Smooth muscle cell (in vitro differentiated cells): ENCODE measurements around the gene ADAMTSL1. TPM values are rescaled to one million over a fixed set of nuclear protein-coding genes. Genes with fewer than 3 reads are reported as not detected.

ENCODE experiments used
- DNase-seq: peaks from one replicate; lab custom pipeline; 2025; ENCODE audit not compliant: unreplicated experiment; lab: John Stamatoyannopoulos, UW
- H2AFZ ChIP-seq: fragments of 200-600 bp; sonication (generic); 2 replicates; pipeline ENCODE4 v1.6.0; 2016; ENCODE audit warnings: antibody characterized with exemption, low read depth, mild to moderate bottlenecking
- H3F3A ChIP-seq: fragments of 200-600 bp; sonication (generic); 2 replicates; pipeline ENCODE4 v1.6.0; 2017; ENCODE audit warnings: antibody characterized with exemption, low read depth
- H3K27ac ChIP-seq: fragments of 200-600 bp; sonication (generic); 2 replicates; pipeline ENCODE4 v1.5.1; 2016; ENCODE audit warnings: low read depth, mild to moderate bottlenecking
- H3K27me3 ChIP-seq: fragments of 200-600 bp; sonication (generic); 2 replicates; pipeline ENCODE4 v1.6.1; 2016; ENCODE audit warnings: low read depth, mild to moderate bottlenecking
- H3K36me3 ChIP-seq: fragments of 200-600 bp; sonication (generic); 2 replicates; pipeline ENCODE4 v1.5.1; 2016; ENCODE audit warnings: low read depth
- H3K4me1 ChIP-seq: fragments of 200-600 bp; sonication (generic); 2 replicates; pipeline ENCODE4 v1.5.1; 2016; ENCODE audit warnings: low read depth
- H3K4me2 ChIP-seq: fragments of 200-600 bp; sonication (generic); 2 replicates; pipeline ENCODE4 v1.6.0; 2016; ENCODE audit warnings: mild to moderate bottlenecking
- H3K4me3 ChIP-seq: fragments of 200-600 bp; sonication (generic); 2 replicates; pipeline ENCODE4 v1.5.1; 2016; ENCODE audit warnings: mild to moderate bottlenecking
- H3K79me2 ChIP-seq: fragments of 200-600 bp; sonication (generic); 2 replicates; pipeline ENCODE4 v1.6.0; 2016; ENCODE audit warnings: low read depth, mild to moderate bottlenecking
- H3K9ac ChIP-seq: fragments of 200-600 bp; sonication (generic); 2 replicates; pipeline ENCODE4 v1.6.0; 2016; ENCODE audit warnings: low read depth
- H3K9me3 ChIP-seq: fragments of 200-600 bp; sonication (generic); replicated peaks from 2 replicates; pipeline ENCODE4 v1.5.1; 2016; ENCODE audit warnings: low read depth
- H4K20me1 ChIP-seq: fragments of 200-600 bp; sonication (generic); 2 replicates; pipeline ENCODE4 v1.6.0; 2016; ENCODE audit warnings: low read depth
- WGBS: methylation state at CpG from one replicate; pipeline ENCODE4 v1.1.7; 2016; ENCODE audit warnings: low lambda C conversion rate; 5-methylcytosine and 5-hydroxymethylcytosine counted together
- polyA plus RNA-seq: library from polyadenylated mRNA; unstranded; fragments of >200 nt; fragmentation: Nextera tagmentation; extraction: Ambion mirVana; gene quantifications from 2 replicates; pipeline ENCODE4 v1.2.1, GENCODE V29; 2016
- total RNA-seq: library from RNA; depleted of rRNA; stranded (reverse); fragments of >200 nt; gene quantifications from 2 replicates; pipeline ENCODE4 v1.2.3, GENCODE V29; 2014
- TF ChIP-seq, protein P1 (sequence below): fragments of 200-600 bp; sonication (generic); IDR thresholded peaks from 2 replicates; pipeline ENCODE4 v1.5.1; 2017; ENCODE audit warnings: borderline replicate concordance, mild to moderate bottlenecking, antibody characterized with exemption; ENCODE audit not compliant: insufficient read depth, poor library complexity, severe bottlenecking

ADAMTSL1 gene
- total and polyA plus RNA-seq, 2 experiments from 2014 or later: 4.3 to 4.4 TPM

GRCh38 chr9:18786196-18786595, 312.2 kb downstream of the ADAMTSL1 start:
- Histone ChIP-seq H3K27me3 (no peaks in the 10 kb centered on the region), H3K4me2 (no peak overlapping the region), H3K9me3 (no peaks in the 10 kb centered on the region), H3F3A (no peaks in the 10 kb centered on the region), H3K27ac (no peak overlapping the region), H3K4me3 (no peak overlapping the region), H4K20me1 (no peaks in the 10 kb centered on the region), H2AFZ (no peak overlapping the region), H3K36me3 (no peaks in the 10 kb centered on the region), H3K9ac (no peak overlapping the region), H3K4me1 (no peaks in the 10 kb centered on the region), H3K79me2 (no peaks in the 10 kb centered on the region)
- no peak for DNase-seq
- TF ChIP-seq, protein P1, sequence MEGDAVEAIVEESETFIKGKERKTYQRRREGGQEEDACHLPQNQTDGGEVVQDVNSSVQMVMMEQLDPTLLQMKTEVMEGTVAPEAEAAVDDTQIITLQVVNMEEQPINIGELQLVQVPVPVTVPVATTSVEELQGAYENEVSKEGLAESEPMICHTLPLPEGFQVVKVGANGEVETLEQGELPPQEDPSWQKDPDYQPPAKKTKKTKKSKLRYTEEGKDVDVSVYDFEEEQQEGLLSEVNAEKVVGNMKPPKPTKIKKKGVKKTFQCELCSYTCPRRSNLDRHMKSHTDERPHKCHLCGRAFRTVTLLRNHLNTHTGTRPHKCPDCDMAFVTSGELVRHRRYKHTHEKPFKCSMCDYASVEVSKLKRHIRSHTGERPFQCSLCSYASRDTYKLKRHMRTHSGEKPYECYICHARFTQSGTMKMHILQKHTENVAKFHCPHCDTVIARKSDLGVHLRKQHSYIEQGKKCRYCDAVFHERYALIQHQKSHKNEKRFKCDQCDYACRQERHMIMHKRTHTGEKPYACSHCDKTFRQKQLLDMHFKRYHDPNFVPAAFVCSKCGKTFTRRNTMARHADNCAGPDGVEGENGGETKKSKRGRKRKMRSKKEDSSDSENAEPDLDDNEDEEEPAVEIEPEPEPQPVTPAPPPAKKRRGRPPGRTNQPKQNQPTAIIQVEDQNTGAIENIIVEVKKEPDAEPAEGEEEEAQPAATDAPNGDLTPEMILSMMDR: no peak
- 71% methylated on average over 3 of the region's 3 CpGs for WGBS

- H4K20me1 ChIP-seq: no peaks in the 10 kb centered on the region
- H3K4me3 ChIP-seq: no peak overlapping the region
- no peak overlapping the region for H3K4me2 ChIP-seq
- no peaks in the 10 kb centered on the region for H3K36me3 ChIP-seq
- no peak overlapping the region for H2AFZ ChIP-seq
- no peaks in the 10 kb centered on the region for H3K27me3 ChIP-seq
- TF ChIP-seq, protein P1: no peak
- no peaks in the 10 kb centered on the region for H3K4me1 ChIP-seq
- H3K9ac ChIP-seq: no peak overlapping the region
- H3K79me2 ChIP-seq: no peaks in the 10 kb centered on the region
- DNase-seq: no peak
- H3F3A ChIP-seq: no peaks in the 10 kb centered on the region
- no peaks in the 10 kb centered on the region for H3K9me3 ChIP-seq
- WGBS: 29% methylated on average over 2 of the region's 2 CpGs
- H3K27ac ChIP-seq: no peak overlapping the region
These were observed 313.1 kb downstream of the ADAMTSL1 start for GRCh38 chr9:18786911-18787650.

- no peaks in the 10 kb centered on the region for H3K9me3 ChIP-seq
- H3K36me3 ChIP-seq: no peaks in the 10 kb centered on the region
- no peaks in the 10 kb centered on the region for H3K79me2 ChIP-seq
- DNase-seq: no peak
- H3K4me3 ChIP-seq: no peak overlapping the region
- H3K9ac ChIP-seq: no peak overlapping the region
- no peak overlapping the region for H2AFZ ChIP-seq
- H3K27ac ChIP-seq: no peak overlapping the region
- no peak overlapping the region for H3K4me2 ChIP-seq
- WGBS: 89% methylated on average over 10 of the region's 10 CpGs
- no peaks in the 10 kb centered on the region for H3K27me3 ChIP-seq
- H3F3A ChIP-seq: no peaks in the 10 kb centered on the region
- no peaks in the 10 kb centered on the region for H4K20me1 ChIP-seq
- H3K4me1 ChIP-seq: no peaks in the 10 kb centered on the region
- TF ChIP-seq, protein P1: no peak
These were observed 314.3 kb downstream of the ADAMTSL1 start for GRCh38 chr9:18788256-18788655.

DNA sequence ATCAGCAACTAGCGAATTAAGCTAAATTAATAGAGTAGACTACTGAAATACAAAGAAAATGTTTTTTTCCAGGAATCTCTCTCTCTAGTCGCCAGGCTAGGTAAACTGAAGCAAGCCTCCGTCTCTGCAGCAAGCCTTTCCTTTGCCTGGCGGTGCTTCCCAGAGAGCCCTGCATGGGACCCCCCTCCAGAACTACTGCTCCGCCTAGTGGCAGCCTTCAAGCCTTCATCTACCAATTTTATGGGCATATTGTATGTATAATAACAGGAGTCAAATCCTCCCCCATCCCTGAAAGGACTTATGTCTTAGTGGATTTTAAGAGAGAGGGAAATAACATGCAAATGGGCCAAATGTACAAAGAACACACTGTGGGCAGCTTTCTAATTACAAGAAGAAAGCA, 317.1 kb downstream of the ADAMTSL1 start:
- Histone ChIP-seq H3K27ac (no peak overlapping the region), H3K4me3 (no peak overlapping the region), H4K20me1 (no peaks in the 10 kb centered on the region), H3K4me2 (no peak overlapping the region), H3K9ac (no peak overlapping the region), H3K4me1 (peaks cover 6% of the 10 kb centered on the region), H3F3A (no peaks in the 10 kb centered on the region), H3K36me3 (no peaks in the 10 kb centered on the region), H3K79me2 (no peaks in the 10 kb centered on the region), H2AFZ (no peak overlapping the region), H3K27me3 (no peaks in the 10 kb centered on the region), H3K9me3 (no peaks in the 10 kb centered on the region)
- no peak for DNase-seq
- 31% methylated on average over 5 of the region's 5 CpGs for WGBS
- TF ChIP-seq, protein P1: peak; percentile 61
